Right lobe of liver (tissue), 6 donors: ENCODE data around the gene PRDM12. TPM values are rescaled to one million over a fixed set of nuclear protein-coding genes. Genes with fewer than 3 reads are reported as not detected.

Source experiments
- ATAC-seq, 4 donors: fragments of 200-7000 bp; cut with Tn5 transposase; one replicate each; pipeline ENCODE4 v1.9.1; 2020; ENCODE audit warnings: mild to moderate bottlenecking in 4 of 4, moderate library complexity in 4 of 4
- DNase-seq, 3 donors: peaks; one replicate each; pipeline ENCODE4 v3.0.0-alpha.2; 2020
- H3K27ac ChIP-seq, 3 donors: fragments of 200-600 bp; one replicate each; pipeline ENCODE4 v1.8.0; 2022
- H3K27me3 ChIP-seq, 2 donors: fragments of 200-600 bp; one replicate each; pipeline ENCODE4 v1.8.0; 2022
- H3K36me3 ChIP-seq, 4 donors: fragments of 200-600 bp; sonication (generic) in 1 of 4; one replicate each; pipeline versions ENCODE4 v1.5.1 to v1.8.0; 2017 to 2022; ENCODE audit warnings: control low read depth in 1 of 4
- H3K4me1 ChIP-seq, 4 donors: fragments of 200-600 bp; sonication (generic) in 1 of 4; one replicate each; pipeline versions ENCODE4 v1.5.1 to v1.8.0; 2017 to 2022; ENCODE audit warnings: control low read depth in 1 of 4
- H3K4me3 ChIP-seq, 3 donors: fragments of 200-600 bp; one replicate each; pipeline ENCODE4 v1.8.0; 2022
- H3K9me3 ChIP-seq, 4 donors: fragments of 200-600 bp; sonication (generic) in 1 of 4; one replicate each; pipeline versions ENCODE4 v1.5.1 to v1.8.0; 2017 to 2022; ENCODE audit warnings: control low read depth in 1 of 4
- POLR2A ChIP-seq: fragments of 450-650 bp; IDR thresholded peaks from one replicate; pipeline ENCODE4 v1.6.1; 2017; ENCODE audit warnings: antibody characterized with exemption, mild to moderate bottlenecking
- WGBS: methylation state at CpG from one replicate; pipeline ENCODE4 v1.1.6; 2018; ENCODE audit warnings: low coverage, low lambda C conversion rate; ENCODE audit not compliant: insufficient coverage; ENCODE audit errors: missing lambda C conversion rate; 5-methylcytosine and 5-hydroxymethylcytosine counted together
- intact Hi-C, 2 donors: fragments of 100-400 bp; cut with DNase I; formaldehyde crosslinking; loops; one replicate each; pipeline versions ENCODE4 v1.11.2 to v1.14.1; 2022
- total RNA-seq, 6 experiments: library from RNA; depleted of rRNA in 2 of 6; stranded (reverse); fragments of >200 nt in 2 of 6; fragmentation: NEBNext Ultra II Directional in 3 of 6; extraction: Animal tissue kit (Norgen Biotek cat#: 25700) in 3 of 6; gene quantifications; one replicate each; pipeline versions ENCODE4 v1.1.0 to v1.2.4, GENCODE V29; 2016 to 2023
- TF ChIP-seq, protein P1 (sequence below), 4 donors: fragments of 200-600 bp in 3 of 4; fragments of 450-650 bp in 1 of 4; IDR thresholded peaks; one replicate each; pipeline versions ENCODE4 v1.5.1 to v1.8.0; 2016 to 2022; ENCODE audit warnings: antibody characterized with exemption in 4 of 4, mild to moderate bottlenecking in 2 of 4
- donor health status: DM: no; HTN: yes; CAD: no.
- donor health status: DM: no; HTN: no; CAD: no.
- donor health status: DM: no; HTN: no; CAD: no.
- donor health status: DM: no; HTN: yes; CAD: no.
- donor health status: DM: no; HTN: yes; CAD: no.

Gene PRDM12
- total RNA-seq, 6 experiments from 2014 or later = 0.15 TPM; not detected in 5

DNA sequence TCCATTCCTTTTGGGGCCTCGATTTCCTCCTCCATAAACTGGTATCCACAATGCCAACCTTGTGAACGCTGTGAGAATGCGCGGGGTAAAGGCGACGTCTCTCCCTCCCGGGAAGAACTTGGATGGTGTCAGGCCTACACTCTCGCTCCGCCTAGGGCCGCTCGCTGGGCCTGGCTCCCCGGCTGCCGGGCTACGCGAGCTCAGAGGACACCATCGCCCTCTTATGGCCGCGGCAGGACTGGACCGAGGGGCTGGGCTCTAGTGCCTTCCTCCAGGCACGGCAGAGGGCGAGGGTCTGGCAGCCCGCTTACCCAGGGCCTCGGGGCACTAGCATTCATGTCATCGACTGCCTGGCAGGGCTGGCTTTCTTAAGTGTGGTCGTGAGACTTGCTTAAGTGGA lies 27.9 kb downstream of the PRDM12 start:
- intact Hi-C loops = no loop called here
- WGBS = 23% methylated on average over 15 of the region's 25 CpGs
- H3K27me3 ChIP-seq = no peaks in the 10 kb centered on the region
- DNase-seq (peak; percentile 51 to 72 (median 57)), ATAC-seq (peak; percentile 20 to 51 (median 42))
- H3K9me3 ChIP-seq = no peaks in the 10 kb centered on the region
- TF ChIP-seq, protein P1, sequence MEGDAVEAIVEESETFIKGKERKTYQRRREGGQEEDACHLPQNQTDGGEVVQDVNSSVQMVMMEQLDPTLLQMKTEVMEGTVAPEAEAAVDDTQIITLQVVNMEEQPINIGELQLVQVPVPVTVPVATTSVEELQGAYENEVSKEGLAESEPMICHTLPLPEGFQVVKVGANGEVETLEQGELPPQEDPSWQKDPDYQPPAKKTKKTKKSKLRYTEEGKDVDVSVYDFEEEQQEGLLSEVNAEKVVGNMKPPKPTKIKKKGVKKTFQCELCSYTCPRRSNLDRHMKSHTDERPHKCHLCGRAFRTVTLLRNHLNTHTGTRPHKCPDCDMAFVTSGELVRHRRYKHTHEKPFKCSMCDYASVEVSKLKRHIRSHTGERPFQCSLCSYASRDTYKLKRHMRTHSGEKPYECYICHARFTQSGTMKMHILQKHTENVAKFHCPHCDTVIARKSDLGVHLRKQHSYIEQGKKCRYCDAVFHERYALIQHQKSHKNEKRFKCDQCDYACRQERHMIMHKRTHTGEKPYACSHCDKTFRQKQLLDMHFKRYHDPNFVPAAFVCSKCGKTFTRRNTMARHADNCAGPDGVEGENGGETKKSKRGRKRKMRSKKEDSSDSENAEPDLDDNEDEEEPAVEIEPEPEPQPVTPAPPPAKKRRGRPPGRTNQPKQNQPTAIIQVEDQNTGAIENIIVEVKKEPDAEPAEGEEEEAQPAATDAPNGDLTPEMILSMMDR (IDR thresholded peaks at IDR 0.05) = peak in 3 of 4 donors; percentile 23 to 53 (median 28)
- TF ChIP-seq POLR2A = no peak
- peaks cover 0 to 19% (median 2%) of the 10 kb centered on the region in 4 donors for H3K4me1 ChIP-seq
- H3K4me3 ChIP-seq = peak overlapping the region in 1 of 3 donors; percentile 92
- H3K36me3 ChIP-seq = peaks cover 0 to 11% (median 0%) of the 10 kb centered on the region in 4 donors
- no peak overlapping the region for H3K27ac ChIP-seq

DNA sequence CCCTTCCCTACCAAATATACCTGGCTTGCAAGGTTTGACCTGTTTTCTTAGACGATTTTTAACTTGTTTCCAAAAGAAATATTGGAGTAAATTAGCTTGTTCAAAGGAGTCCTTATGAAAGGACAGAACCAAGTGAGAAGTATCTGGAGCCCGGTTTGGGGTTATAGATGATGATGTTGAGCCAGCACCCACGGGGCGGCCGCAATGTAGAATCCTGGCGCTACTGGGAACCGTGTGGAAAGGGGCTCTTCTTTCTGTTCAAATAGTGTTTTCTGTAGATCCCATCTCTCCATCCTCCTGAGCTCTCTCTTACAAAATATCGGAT lies 28.7 kb downstream of the PRDM12 start:
- Histone ChIP-seq H3K4me1 (peaks cover 0 to 22% (median 5%) of the 10 kb centered on the region in 4 donors), H3K27me3 (no peaks in the 10 kb centered on the region), H3K27ac (peak overlapping the region in 1 of 3 donors; percentile 50), H3K9me3 (no peaks in the 10 kb centered on the region), H3K36me3 (peaks cover 0 to 14% (median 1%) of the 10 kb centered on the region in 4 donors), H3K4me3 (peak overlapping the region; percentile 69 to 92 (median 71))
- intact Hi-C loops = no loop called here
- TF ChIP-seq, protein P1 (IDR thresholded peaks at IDR 0.05) = no peak
- TF ChIP-seq POLR2A = no peak
- 2% methylated on average over 8 of the region's 8 CpGs for WGBS
- ATAC-seq (peak in 3 of 4 donors; percentile 1 to 4 (median 1)), DNase-seq (no peak)

DNA sequence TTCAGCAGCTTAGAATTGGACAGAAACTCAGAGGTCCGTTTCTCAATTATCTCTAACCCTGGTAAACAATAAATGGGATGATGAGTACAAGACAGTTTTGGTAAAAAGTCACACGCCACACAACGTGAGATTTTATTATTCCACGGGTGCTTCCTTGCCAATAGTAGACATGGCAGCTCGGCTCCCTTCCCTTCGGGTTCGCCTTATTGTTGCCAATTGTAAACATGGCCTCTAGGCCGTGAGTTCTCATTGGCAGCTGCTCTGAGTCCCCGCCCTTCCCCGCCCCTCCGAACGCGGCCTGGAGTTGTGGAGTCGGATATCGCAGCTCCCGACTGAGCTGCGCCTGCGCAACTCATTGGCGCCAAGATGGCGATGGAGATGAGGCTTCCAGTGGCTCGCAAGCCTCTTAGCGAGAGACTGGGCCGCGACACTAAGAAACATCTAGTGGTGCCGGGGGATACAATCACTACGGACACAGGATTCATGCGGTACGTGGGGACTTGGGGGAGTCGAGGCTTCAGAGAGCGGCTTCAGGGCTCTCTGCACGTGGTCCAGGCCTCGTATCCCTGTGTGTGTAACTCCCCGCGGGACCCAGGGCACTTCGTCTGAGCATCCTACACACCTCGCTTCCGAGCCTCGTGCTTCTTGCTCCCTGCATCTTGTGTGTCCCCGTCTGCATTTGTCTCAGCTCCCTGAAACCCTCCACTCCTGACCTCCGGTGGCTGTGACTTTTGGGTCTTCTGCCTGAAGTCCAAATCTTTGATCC lies 29.2 kb downstream of the PRDM12 start, which contains the start of gene EXOSC2:
TSS of gene EXOSC2 (plus strand) at position 355 of the 766 bp plus-strand sequence. CDS start at position 367, 12 bp downstream.
- H3K4me1 ChIP-seq = peaks cover 0 to 28% (median 8%) of the 10 kb centered on the region in 4 donors
- H3K27ac ChIP-seq = peak within 1 kb of the TSS in 1 of 3 donors; percentile 50
- peak within 1 kb of the TSS; percentile 69 to 92 (median 71) for H3K4me3 ChIP-seq
- TF ChIP-seq, protein P1 (IDR thresholded peaks at IDR 0.05) = no peak
- peak; percentile 48 for TF ChIP-seq POLR2A
- DNase-seq (peak; percentile 97 to 99 (median 98)), ATAC-seq (peak; percentile 91 to 95 (median 93))
- no peaks in the 10 kb centered on the region for H3K9me3 ChIP-seq
- no peaks in the 10 kb centered on the region for H3K27me3 ChIP-seq
- intact Hi-C loops = no loop called here
- WGBS = 0% methylated on average over 22 of the region's 40 CpGs
- peaks cover 0 to 14% (median 2%) of the 10 kb centered on the region in 4 donors for H3K36me3 ChIP-seq

DNA sequence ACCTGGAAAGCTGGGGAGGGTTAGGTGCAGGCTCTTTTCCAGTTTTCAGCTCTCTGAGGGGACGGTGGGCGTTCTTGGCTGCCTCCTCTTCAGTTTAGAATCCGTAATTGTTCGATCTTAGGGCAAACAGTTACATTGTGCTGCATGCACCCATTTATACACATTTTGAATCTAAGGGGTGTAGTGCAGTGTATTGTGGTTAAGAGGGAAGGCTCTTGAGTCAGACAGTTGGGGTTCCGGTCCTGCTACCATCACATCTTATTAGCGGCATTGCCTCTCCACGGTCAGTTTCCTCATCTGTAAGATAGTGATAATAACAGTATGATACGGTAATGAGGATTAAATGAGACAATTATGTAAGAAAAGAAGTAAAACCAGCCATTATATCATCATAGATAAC lies 29.8 kb downstream of the PRDM12 start:
- intact Hi-C loops = no loop called here
- Histone ChIP-seq H3K9me3 (no peaks in the 10 kb centered on the region), H3K36me3 (peaks cover 0 to 16% (median 2%) of the 10 kb centered on the region in 4 donors), H3K4me1 (peaks cover 0 to 33% (median 8%) of the 10 kb centered on the region in 4 donors), H3K27ac (no peak overlapping the region), H3K4me3 (peak overlapping the region; percentile 69 to 92 (median 71)), H3K27me3 (no peaks in the 10 kb centered on the region)
- WGBS = under 1% methylated on average over 8 of the region's 8 CpGs
- DNase-seq (no peak), ATAC-seq (no peak)
- TF ChIP-seq, protein P1 (IDR thresholded peaks at IDR 0.05) = no peak
- TF ChIP-seq POLR2A = no peak
